Endothelial cell (in vitro differentiated cells): Measurements from ENCODE around the gene LTO1. TPM values are rescaled to one million over a fixed set of nuclear protein-coding genes. Genes with fewer than 3 reads are reported as not detected.
"Not testable (repeated sequence)": the region's sequence is repeated elsewhere in the genome, so short reads cannot be mapped to it uniquely, and the experiment has no call there.

Source experiments
- DNase-seq: peaks from one replicate; pipeline ENCODE4 v3.0.0; 2021; ENCODE audit warnings: low spot score
- H3K27ac Mint-ChIP-seq: one replicate; pipeline ENCODE4 v1.8.0; 2021; ENCODE audit warnings: mixed read lengths, inconsistent platforms; ENCODE audit not compliant: unreplicated experiment
- H3K27me3 Mint-ChIP-seq: one replicate; pipeline ENCODE4 v1.8.0; 2021; ENCODE audit warnings: mild to moderate bottlenecking, moderate library complexity, mixed read lengths, inconsistent platforms; ENCODE audit not compliant: unreplicated experiment
- H3K36me3 Mint-ChIP-seq: one replicate; pipeline ENCODE4 v1.8.0; 2021; ENCODE audit warnings: mild to moderate bottlenecking, low read depth, mixed read lengths, inconsistent platforms; ENCODE audit not compliant: unreplicated experiment
- H3K4me1 Mint-ChIP-seq: one replicate; pipeline ENCODE4 v1.8.0; 2021; ENCODE audit warnings: mild to moderate bottlenecking, mixed read lengths, inconsistent platforms; ENCODE audit not compliant: unreplicated experiment
- H3K4me3 Mint-ChIP-seq: one replicate; pipeline ENCODE4 v1.8.0; 2021; ENCODE audit warnings: mild to moderate bottlenecking, mixed read lengths, inconsistent platforms; ENCODE audit not compliant: unreplicated experiment
- H3K9me3 Mint-ChIP-seq: one replicate; pipeline ENCODE4 v1.8.0; 2021; ENCODE audit warnings: mixed read lengths, inconsistent platforms; ENCODE audit not compliant: unreplicated experiment
- CTCF ChIP-seq: fragments of 200-600 bp; sonication (generic); IDR thresholded peaks from one replicate; pipeline ENCODE4 v1.5.0; 2021; ENCODE audit warnings: antibody characterized with exemption; ENCODE audit not compliant: unreplicated experiment
- total RNA-seq: library from RNA; stranded (reverse); fragmentation: NEBNext Ultra II Directional; extraction: Animal tissue kit (Norgen Biotek cat#: 25700); gene quantifications from one replicate; pipeline ENCODE4 v1.2.1, GENCODE V29; 2021; ENCODE audit not compliant: unreplicated experiment

The LTO1 gene
- total RNA-seq, 1 donor from 2014 or later: 23.3 TPM

GRCh38 chr11:69627551-69627950 is 47.6 kb downstream of the LTO1 start:
- no peak for TF ChIP-seq CTCF
- no peak for DNase-seq
- Mint-ChIP-seq H3K4me1 (no peaks in the 10 kb centered on the region), H3K9me3 (peaks cover 8% of the 10 kb centered on the region), H3K27ac (no peak overlapping the region), H3K27me3 (peaks cover 2% of the 10 kb centered on the region), H3K4me3 (no peak overlapping the region), H3K36me3 (peaks cover 4% of the 10 kb centered on the region)

- TF ChIP-seq CTCF: no peak
- Mint-ChIP-seq H3K9me3 (peaks cover 8% of the 10 kb centered on the region), H3K27me3 (peaks cover 2% of the 10 kb centered on the region), H3K4me1 (no peaks in the 10 kb centered on the region), H3K36me3 (peaks cover 4% of the 10 kb centered on the region), H3K27ac (no peak overlapping the region), H3K4me3 (no peak overlapping the region)
- DNase-seq: no peak
Observed at GRCh38 chr11:69625476-69625875, 49.7 kb downstream of the LTO1 start.

GRCh38 chr11:69624293-69624692 is 50.9 kb downstream of the LTO1 start:
- H3K4me3 Mint-ChIP-seq: no peak overlapping the region
- H3K27ac Mint-ChIP-seq: no peak overlapping the region
- H3K27me3 Mint-ChIP-seq: peaks cover 2% of the 10 kb centered on the region
- TF ChIP-seq CTCF: no peak
- peaks cover 4% of the 10 kb centered on the region for H3K9me3 Mint-ChIP-seq
- H3K36me3 Mint-ChIP-seq: no peaks in the 10 kb centered on the region
- no peak for DNase-seq
- H3K4me1 Mint-ChIP-seq: no peaks in the 10 kb centered on the region

- H3K27ac Mint-ChIP-seq, H3K9me3 Mint-ChIP-seq, H3K4me1 Mint-ChIP-seq, DNase-seq, H3K4me3 Mint-ChIP-seq, H3K36me3 Mint-ChIP-seq, H3K27me3 Mint-ChIP-seq: not testable (repeated sequence)
Observed at GRCh38 chr11:69622097-69622681, 53.0 kb downstream of the LTO1 start.

GRCh38 chr11:69620683-69621290 is 54.4 kb downstream of the LTO1 start:
- no peaks in the 10 kb centered on the region for H3K4me1 Mint-ChIP-seq
- no peak for TF ChIP-seq CTCF
- H3K27ac Mint-ChIP-seq: no peak overlapping the region
- H3K27me3 Mint-ChIP-seq: peaks cover 1% of the 10 kb centered on the region
- H3K36me3 Mint-ChIP-seq: no peaks in the 10 kb centered on the region
- H3K9me3 Mint-ChIP-seq: no peaks in the 10 kb centered on the region
- no peak overlapping the region for H3K4me3 Mint-ChIP-seq
- no peak for DNase-seq
